NT2/D1 (cell line): ENCODE measurements around the gene PRG3.

Experiments
- SUZ12 ChIP-seq: IDR thresholded peaks from 2 replicates; pipeline ENCODE4 v1.6.1; 2011; ENCODE audit not compliant: insufficient read length, insufficient read depth; ENCODE audit errors: extremely low read depth
- YY1 ChIP-seq: IDR thresholded peaks from 2 replicates; pipeline ENCODE4 v1.6.1; 2011; ENCODE audit not compliant: insufficient read length, insufficient read depth
- ZNF274 ChIP-seq: IDR thresholded peaks from 2 replicates; pipeline ENCODE4 v1.6.1; 2011; ENCODE audit warnings: mild to moderate bottlenecking, low read depth, low read length

DNA sequence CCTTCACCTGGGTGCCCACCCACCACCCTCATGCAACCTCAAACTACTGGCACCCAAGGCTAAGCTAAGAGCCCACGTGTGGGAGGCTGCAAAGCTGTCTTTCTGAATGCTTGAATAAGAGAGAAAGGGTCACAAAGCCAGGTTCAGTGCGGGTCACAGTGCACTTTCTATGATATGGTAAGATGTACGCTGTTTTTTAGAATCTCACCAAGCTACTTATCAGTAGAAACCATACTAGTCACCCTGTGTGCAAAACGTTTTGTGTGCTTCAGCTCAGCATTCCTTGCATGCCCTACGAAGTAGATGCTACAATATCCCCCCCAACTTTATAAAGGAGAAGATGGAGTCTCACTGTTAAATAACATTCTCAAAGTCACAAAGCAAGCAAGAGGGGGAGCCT, 27.9 kb downstream of the PRG3 start:
- TF ChIP-seq YY1 (no peak), ZNF274 (no peak), SUZ12 (no peak)
